Measurements from ENCODE around the gene BRSK2.

The BRSK2 gene

DNA sequence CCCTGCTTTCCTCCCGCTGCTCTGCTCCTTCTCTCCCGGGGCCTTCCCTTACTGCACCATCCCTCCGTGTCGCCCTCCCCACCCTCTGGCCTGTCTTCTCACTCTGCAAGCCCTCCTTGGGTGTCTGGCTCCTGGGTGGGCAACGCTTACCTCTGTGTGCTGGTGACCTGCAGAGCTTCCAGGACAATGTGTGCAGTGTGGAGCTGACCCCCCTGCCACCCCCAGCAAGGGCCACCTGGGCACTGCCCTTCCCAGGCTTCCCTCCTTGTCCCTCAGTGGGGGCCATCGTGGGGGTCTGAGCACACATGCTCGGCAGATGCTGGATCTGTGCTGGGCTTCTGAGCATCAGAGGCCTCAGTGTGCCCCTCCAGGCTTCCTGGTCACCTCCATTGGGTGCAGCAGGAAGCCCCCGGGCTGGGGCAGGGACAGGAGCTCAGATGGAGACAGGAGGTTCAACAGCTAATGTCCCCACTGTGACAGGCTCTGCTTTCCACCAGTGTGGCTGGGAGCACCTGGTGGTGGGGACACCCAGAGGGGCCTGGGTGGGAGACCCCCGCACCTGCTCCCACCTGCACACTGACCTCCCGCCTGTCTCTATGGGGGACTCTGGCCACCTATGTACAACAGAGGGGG, 7.8 kb upstream of the BRSK2 start:
- Histone ChIP-seq H3K27ac (ENCODE audit: low read depth, low read length, severe bottlenecking) (no peak overlapping the region), H3K4me1 (ENCODE audit: control insufficient read depth, insufficient read depth, low read length, poor library complexity, severe bottlenecking) (no peaks in the 10 kb centered on the region), H3K36me3 (ENCODE audit: control insufficient read depth, insufficient read depth, low read length) (no peaks in the 10 kb centered on the region), H3K9me3 (ENCODE audit: control insufficient read depth, low read length) (no peaks in the 10 kb centered on the region), H3K4me3 (ENCODE audit: extremely low read depth, insufficient read depth, low read length, poor library complexity, severe bottlenecking) (no peak overlapping the region)
- WGBS, 2 experiments (ENCODE audit: insufficient coverage in 2 of 2), result 79 to 80% methylated on average over 10 of the region's 10 CpGs

- Histone ChIP-seq H3K27ac (ENCODE audit: low read depth, low read length, severe bottlenecking) (no peak overlapping the region), H3K36me3 (ENCODE audit: control insufficient read depth, insufficient read depth, low read length) (no peaks in the 10 kb centered on the region), H3K4me1 (ENCODE audit: control insufficient read depth, insufficient read depth, low read length, poor library complexity, severe bottlenecking) (no peaks in the 10 kb centered on the region), H3K9me3 (ENCODE audit: control insufficient read depth, low read length) (no peaks in the 10 kb centered on the region), H3K4me3 (ENCODE audit: extremely low read depth, insufficient read depth, low read length, poor library complexity, severe bottlenecking) (peak overlapping the region; percentile 42)
- 85 to 92% methylated on average over 17 of the region's 23 CpGs for WGBS, 2 experiments (ENCODE audit: insufficient coverage in 2 of 2)
Observed at GRCh38 chr11:1382429-1382828, 7.3 kb upstream of the BRSK2 start.

GRCh38 chr11:1382831-1383607, 6.7 kb upstream of the BRSK2 start:
- H3K36me3 ChIP-seq (ENCODE audit: control insufficient read depth, insufficient read depth, low read length), result no peaks in the 10 kb centered on the region
- WGBS, 2 experiments (ENCODE audit: insufficient coverage in 2 of 2), result 0 to 2% methylated on average over 26 to 45 of the region's 56 CpGs
- no peaks in the 10 kb centered on the region for H3K4me1 ChIP-seq (ENCODE audit: control insufficient read depth, insufficient read depth, low read length, poor library complexity, severe bottlenecking)
- H3K9me3 ChIP-seq (ENCODE audit: control insufficient read depth, low read length), result no peaks in the 10 kb centered on the region
- peak overlapping the region; percentile 81 for H3K27ac ChIP-seq (ENCODE audit: low read depth, low read length, severe bottlenecking)
- H3K4me3 ChIP-seq (ENCODE audit: extremely low read depth, insufficient read depth, low read length, poor library complexity, severe bottlenecking), result peak overlapping the region; percentile 42

- no peaks in the 10 kb centered on the region for H3K9me3 ChIP-seq (ENCODE audit: control insufficient read depth, low read length)
- no peaks in the 10 kb centered on the region for H3K36me3 ChIP-seq (ENCODE audit: control insufficient read depth, insufficient read depth, low read length)
- H3K4me3 ChIP-seq (ENCODE audit: extremely low read depth, insufficient read depth, low read length, poor library complexity, severe bottlenecking), result no peak overlapping the region
- no peak overlapping the region for H3K27ac ChIP-seq (ENCODE audit: low read depth, low read length, severe bottlenecking)
- 89 to 93% methylated on average over 8 to 19 of the region's 21 CpGs for WGBS, 2 experiments (ENCODE audit: insufficient coverage in 2 of 2)
- peaks cover 2% of the 10 kb centered on the region for H3K4me1 ChIP-seq (ENCODE audit: control insufficient read depth, insufficient read depth, low read length, poor library complexity, severe bottlenecking)
Observed at GRCh38 chr11:1384199-1384970, 5.3 kb upstream of the BRSK2 start.

DNA sequence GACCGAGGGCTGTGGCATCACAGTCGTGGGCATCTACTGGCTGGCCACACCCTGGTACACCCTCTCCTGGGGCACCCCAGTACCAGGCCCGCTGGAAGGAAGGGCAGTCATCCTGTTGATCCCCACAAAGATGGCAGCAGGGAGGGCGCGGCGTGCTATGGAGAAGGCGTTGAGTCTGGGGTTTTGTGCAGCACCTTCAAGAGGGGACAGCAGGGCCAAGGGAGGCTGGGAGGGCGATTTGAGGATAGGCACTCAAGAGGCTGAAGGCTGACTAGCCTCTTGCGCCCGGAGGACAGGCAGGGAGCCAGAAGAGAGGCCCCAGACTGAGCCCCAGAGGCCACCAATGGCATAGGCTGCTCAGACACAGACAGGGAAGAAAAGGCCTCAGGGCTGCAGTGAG, 2.2 kb upstream of the BRSK2 start:
- Histone ChIP-seq H3K9me3 (ENCODE audit: control insufficient read depth, low read length) (no peaks in the 10 kb centered on the region), H3K27ac (ENCODE audit: low read depth, low read length, severe bottlenecking) (no peak overlapping the region), H3K4me3 (ENCODE audit: extremely low read depth, insufficient read depth, low read length, poor library complexity, severe bottlenecking) (no peak overlapping the region), H3K36me3 (ENCODE audit: control insufficient read depth, insufficient read depth, low read length) (no peaks in the 10 kb centered on the region), H3K4me1 (ENCODE audit: control insufficient read depth, insufficient read depth, low read length, poor library complexity, severe bottlenecking) (peaks cover 2% of the 10 kb centered on the region)
- WGBS, 2 experiments (ENCODE audit: insufficient coverage in 2 of 2), result 90 to 96% methylated on average over 10 of the region's 10 CpGs

DNA sequence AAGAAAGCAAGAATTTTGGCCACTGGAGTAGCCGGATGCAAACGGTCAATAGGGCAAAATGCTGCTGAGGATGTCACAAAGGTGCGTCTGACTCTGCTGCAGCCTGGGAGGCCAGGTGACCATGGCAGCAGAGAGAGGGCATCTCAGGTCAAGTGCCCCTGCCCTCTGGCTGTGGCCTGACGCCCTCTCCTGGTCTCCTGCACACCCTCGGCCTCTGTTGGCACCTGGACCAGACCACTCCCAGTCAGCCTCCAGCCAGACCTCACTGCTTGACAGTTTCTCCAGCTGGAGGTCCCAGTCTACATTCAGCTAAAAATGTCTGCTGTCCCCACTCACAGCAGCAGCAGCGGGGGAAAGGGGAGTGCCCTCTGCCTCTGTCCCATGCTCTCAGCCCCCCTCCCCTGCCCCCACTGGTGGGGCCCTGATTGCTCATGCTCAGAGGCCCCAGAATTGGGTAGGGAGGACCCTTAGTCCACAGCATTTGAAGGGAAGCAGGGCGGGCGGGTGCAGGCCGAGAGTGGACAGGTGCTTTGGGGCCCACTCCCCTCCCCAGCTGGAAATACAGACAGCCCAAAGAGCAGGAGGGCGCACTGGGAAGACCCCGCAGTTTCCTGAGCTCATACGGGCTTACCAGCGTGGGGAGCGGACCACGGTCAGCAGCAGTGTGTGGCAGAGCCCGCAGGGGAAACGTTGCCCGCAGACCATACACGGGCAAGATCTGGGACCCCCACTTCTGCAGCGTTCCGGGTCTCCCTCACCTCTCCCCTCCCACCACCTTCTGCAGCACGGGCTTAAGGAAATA, 1.6 kb upstream of the BRSK2 start:
- 54 to 58% methylated on average over 11 to 22 of the region's 22 CpGs for WGBS, 2 experiments (ENCODE audit: insufficient coverage in 2 of 2)
- peaks cover 2% of the 10 kb centered on the region for H3K4me1 ChIP-seq (ENCODE audit: control insufficient read depth, insufficient read depth, low read length, poor library complexity, severe bottlenecking)
- H3K36me3 ChIP-seq (ENCODE audit: control insufficient read depth, insufficient read depth, low read length), result no peaks in the 10 kb centered on the region
- H3K9me3 ChIP-seq (ENCODE audit: control insufficient read depth, low read length), result no peaks in the 10 kb centered on the region
- no peak overlapping the region for H3K27ac ChIP-seq (ENCODE audit: low read depth, low read length, severe bottlenecking)
- peak overlapping the region; percentile 52 for H3K4me3 ChIP-seq (ENCODE audit: extremely low read depth, insufficient read depth, low read length, poor library complexity, severe bottlenecking)

- H3K4me3 ChIP-seq (ENCODE audit: extremely low read depth, insufficient read depth, low read length, poor library complexity, severe bottlenecking), result peak overlapping the region; percentile 52
- no peaks in the 10 kb centered on the region for H3K9me3 ChIP-seq (ENCODE audit: control insufficient read depth, low read length)
- no peaks in the 10 kb centered on the region for H3K36me3 ChIP-seq (ENCODE audit: control insufficient read depth, insufficient read depth, low read length)
- H3K27ac ChIP-seq (ENCODE audit: low read depth, low read length, severe bottlenecking), result no peak overlapping the region
- H3K4me1 ChIP-seq (ENCODE audit: control insufficient read depth, insufficient read depth, low read length, poor library complexity, severe bottlenecking), result peaks cover 2% of the 10 kb centered on the region
- WGBS, 2 experiments (ENCODE audit: insufficient coverage in 2 of 2), result 10 to 14% methylated on average over 20 to 22 of the region's 22 CpGs
Observed at GRCh38 chr11:1388763-1389102, 1.0 kb upstream of the BRSK2 start.

DNA sequence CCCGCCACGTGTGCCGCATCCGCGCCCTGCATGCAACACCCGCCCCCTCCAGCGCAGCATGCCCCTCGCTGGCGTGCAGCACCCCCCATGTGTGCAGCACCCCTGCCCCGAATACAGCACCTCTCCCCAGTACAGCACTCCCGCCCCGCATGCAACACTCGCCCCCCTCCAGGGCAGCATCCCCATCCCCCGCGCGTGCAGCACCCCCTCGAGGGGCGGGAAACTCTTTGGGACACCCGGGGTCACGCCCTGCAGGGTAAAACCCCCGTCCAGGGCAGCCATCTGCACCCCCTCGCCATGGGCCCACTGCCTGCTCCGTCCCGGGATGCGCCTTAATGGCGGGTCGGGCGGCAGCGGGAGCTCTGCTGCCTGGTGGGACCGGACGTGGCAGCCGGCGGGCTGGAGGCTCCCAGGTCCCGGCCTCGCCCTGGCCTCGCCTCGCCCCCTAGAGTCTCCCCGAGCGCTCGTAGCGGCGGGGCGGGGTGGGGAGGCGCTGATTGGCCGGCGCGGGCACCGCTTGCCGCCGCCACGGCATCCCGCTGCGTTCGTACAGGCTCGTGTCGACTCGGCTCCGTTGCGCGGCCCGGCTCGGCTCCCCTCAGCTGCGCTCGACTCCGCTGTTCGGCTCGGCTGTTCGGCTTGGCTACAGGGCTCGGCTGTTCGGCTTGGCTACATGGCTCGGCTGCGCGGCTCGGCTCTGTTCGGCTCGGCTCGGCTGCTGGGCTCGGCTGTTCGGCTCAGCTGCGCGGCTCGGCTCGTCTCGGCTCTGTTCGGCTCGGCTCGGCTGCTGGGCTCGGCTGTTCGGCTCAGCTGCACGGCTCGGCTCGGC, 417 bp upstream of the BRSK2 start:
- H3K9me3 ChIP-seq (ENCODE audit: control insufficient read depth, low read length), result no peaks in the 10 kb centered on the region
- H3K4me3 ChIP-seq (ENCODE audit: extremely low read depth, insufficient read depth, low read length, poor library complexity, severe bottlenecking), result peak overlapping the region; percentile 52
- WGBS, 2 experiments (ENCODE audit: insufficient coverage in 2 of 2), result 1% methylated on average over 58 to 75 of the region's 92 CpGs
- no peaks in the 10 kb centered on the region for H3K36me3 ChIP-seq (ENCODE audit: control insufficient read depth, insufficient read depth, low read length)
- peak overlapping the region; percentile 53 for H3K27ac ChIP-seq (ENCODE audit: low read depth, low read length, severe bottlenecking)
- peaks cover 2% of the 10 kb centered on the region for H3K4me1 ChIP-seq (ENCODE audit: control insufficient read depth, insufficient read depth, low read length, poor library complexity, severe bottlenecking)

- Histone ChIP-seq H3K27ac (ENCODE audit: low read depth, low read length, severe bottlenecking) (no peak overlapping the region), H3K4me3 (ENCODE audit: extremely low read depth, insufficient read depth, low read length, poor library complexity, severe bottlenecking) (peak overlapping the region; percentile 9), H3K4me1 (ENCODE audit: control insufficient read depth, insufficient read depth, low read length, poor library complexity, severe bottlenecking) (peaks cover 2% of the 10 kb centered on the region), H3K36me3 (ENCODE audit: control insufficient read depth, insufficient read depth, low read length) (no peaks in the 10 kb centered on the region), H3K9me3 (ENCODE audit: control insufficient read depth, low read length) (no peaks in the 10 kb centered on the region)
- 3 to 4% methylated on average over 61 to 73 of the region's 73 CpGs for WGBS, 2 experiments (ENCODE audit: insufficient coverage in 2 of 2)
Observed at GRCh38 chr11:1390569-1391164, 933 bp downstream of the BRSK2 start.

Data from mesodermal cell (in vitro differentiated cells).